Large intestine (tissue), 3 donors: ENCODE results near the gene THSD1. TPM values are rescaled to one million over a fixed set of nuclear protein-coding genes. Genes with fewer than 3 reads are reported as not detected.

ENCODE experiments used
- DNase-seq, 2 donors: peaks; one replicate each; pipeline versions ENCODE4 v3.0.0 to v3.0.0-alpha.2; 2013
- H3K27ac ChIP-seq: one replicate; pipeline ENCODE4 v1.5.1; 2013; ENCODE audit warnings: low read length
- H3K27me3 ChIP-seq: 2 replicates; pipeline ENCODE4 v1.6.1; 2013; ENCODE audit warnings: low read length; ENCODE audit not compliant: control insufficient read depth, insufficient read depth
- H3K36me3 ChIP-seq: 2 replicates; pipeline ENCODE4 v1.6.1; 2013; ENCODE audit warnings: low read length; ENCODE audit not compliant: control insufficient read depth, insufficient read depth
- H3K4me1 ChIP-seq: one replicate; pipeline ENCODE4 v1.6.1; 2013; ENCODE audit warnings: low read length; ENCODE audit not compliant: control insufficient read depth, insufficient read depth
- H3K4me3 ChIP-seq: one replicate; pipeline ENCODE4 v1.5.1; 2013; ENCODE audit warnings: low read length
- H3K9me3 ChIP-seq: one replicate; pipeline ENCODE4 v1.6.1; 2013; ENCODE audit warnings: mild to moderate bottlenecking, low read depth, low read length, moderate library complexity; ENCODE audit not compliant: control insufficient read depth
- WGBS: methylation state at CpG from one replicate; pipeline ENCODE4 v1.1.5; 2013; ENCODE audit warnings: low lambda C conversion rate; ENCODE audit not compliant: insufficient coverage; 5-methylcytosine and 5-hydroxymethylcytosine counted together
- polyA plus RNA-seq: library from polyadenylated mRNA; unstranded; fragments of 120-200 nt; gene quantifications from one replicate; pipeline ENCODE4 v1.2.1, GENCODE V29; 2013

Gene THSD1
- polyA plus RNA-seq, 1 donor, result 4.9 TPM

DNA sequence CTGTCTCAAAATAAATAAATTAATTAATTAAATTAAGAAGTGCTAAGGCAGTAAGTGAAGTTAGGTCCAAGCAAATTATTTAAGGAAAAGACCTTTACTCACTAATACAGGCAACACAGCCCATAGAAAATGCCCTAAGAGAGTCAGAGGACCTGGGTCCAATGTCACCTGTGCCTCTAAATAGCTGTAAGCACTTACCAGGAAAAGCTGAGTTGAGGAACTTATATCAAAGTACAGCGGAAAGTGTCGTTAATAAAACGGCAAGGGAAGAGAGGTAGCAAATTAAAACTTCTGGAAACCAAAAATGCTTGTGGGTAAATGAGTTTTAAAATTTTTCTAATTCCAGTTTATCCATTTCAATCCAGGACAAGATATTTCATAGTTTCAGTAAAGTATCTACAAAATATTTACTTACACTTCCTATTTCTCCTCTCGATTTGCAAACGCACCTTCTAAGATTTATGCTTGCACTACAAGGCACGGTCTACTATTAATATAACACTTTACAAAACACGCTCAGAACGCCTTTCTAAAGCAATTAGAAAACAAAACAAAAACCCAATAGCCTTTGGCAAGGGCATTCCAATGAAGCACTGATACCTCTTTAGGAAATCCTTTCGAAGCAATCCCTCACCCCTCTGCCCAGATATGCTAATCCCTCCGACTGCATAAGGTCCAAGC, 43.5 kb upstream of the THSD1 start:
- H3K9me3 ChIP-seq, result no peaks in the 10 kb centered on the region
- H3K36me3 ChIP-seq, result no peaks in the 10 kb centered on the region
- 0% methylated on average over 1 of the region's 10 CpGs for WGBS
- H3K27ac ChIP-seq, result peak overlapping the region; percentile 94
- peak in 1 of 2 donors; percentile 71 for DNase-seq
- H3K4me3 ChIP-seq, result peak overlapping the region; percentile 93
- H3K4me1 ChIP-seq, result peaks cover 8% of the 10 kb centered on the region
- no peaks in the 10 kb centered on the region for H3K27me3 ChIP-seq

DNA sequence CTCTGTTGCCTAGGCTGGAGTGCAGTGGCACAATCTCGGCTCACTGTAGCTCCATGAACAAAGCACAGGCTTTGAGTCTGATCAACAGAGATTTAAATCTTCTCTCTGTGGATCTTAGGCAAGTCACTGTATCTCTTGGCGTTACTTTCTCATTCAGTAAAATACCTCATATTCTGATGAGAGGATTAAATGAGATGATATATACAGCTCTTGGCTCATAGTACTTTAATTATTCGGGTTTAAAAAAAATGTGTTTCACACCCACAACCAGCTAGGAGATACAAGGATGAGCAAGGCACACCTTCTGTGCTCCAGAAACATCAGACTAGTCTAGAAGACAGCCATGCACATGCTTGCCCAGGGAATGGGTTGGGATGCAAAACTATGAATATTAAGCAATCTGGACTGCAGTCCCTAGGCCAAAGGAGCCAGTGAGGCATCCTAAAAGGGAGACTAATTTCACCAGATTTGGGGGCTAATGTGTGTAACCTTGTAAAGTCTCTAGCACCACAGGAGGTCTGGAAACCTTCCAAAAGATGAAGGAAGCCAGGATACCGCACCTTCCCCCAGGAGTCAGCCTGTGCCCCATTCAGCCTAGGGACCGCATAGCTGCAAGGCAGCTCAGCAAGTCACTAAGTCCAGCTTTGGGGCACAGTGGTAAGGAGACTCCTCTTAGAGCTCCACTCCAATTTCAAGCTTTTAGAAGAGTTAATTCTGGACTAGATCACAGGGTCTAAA, 42.0 kb upstream of the THSD1 start:
- no CpG with 5 or more reads among the region's 5 CpGs for WGBS
- H3K4me3 ChIP-seq, result no peak overlapping the region
- no peak overlapping the region for H3K27ac ChIP-seq
- no peaks in the 10 kb centered on the region for H3K27me3 ChIP-seq
- H3K4me1 ChIP-seq, result peaks cover 8% of the 10 kb centered on the region
- no peaks in the 10 kb centered on the region for H3K36me3 ChIP-seq
- DNase-seq, result peak in 1 of 2 donors; percentile 6
- H3K9me3 ChIP-seq, result no peaks in the 10 kb centered on the region

GRCh38 chr13:52447354-52447753, 41.4 kb upstream of the THSD1 start:
- Histone ChIP-seq H3K27me3 (no peaks in the 10 kb centered on the region), H3K36me3 (no peaks in the 10 kb centered on the region), H3K27ac (no peak overlapping the region), H3K9me3 (no peaks in the 10 kb centered on the region), H3K4me1 (peaks cover 8% of the 10 kb centered on the region), H3K4me3 (no peak overlapping the region)
- DNase-seq, result no peak
- no CpG with 5 or more reads among the region's 2 CpGs for WGBS

DNA sequence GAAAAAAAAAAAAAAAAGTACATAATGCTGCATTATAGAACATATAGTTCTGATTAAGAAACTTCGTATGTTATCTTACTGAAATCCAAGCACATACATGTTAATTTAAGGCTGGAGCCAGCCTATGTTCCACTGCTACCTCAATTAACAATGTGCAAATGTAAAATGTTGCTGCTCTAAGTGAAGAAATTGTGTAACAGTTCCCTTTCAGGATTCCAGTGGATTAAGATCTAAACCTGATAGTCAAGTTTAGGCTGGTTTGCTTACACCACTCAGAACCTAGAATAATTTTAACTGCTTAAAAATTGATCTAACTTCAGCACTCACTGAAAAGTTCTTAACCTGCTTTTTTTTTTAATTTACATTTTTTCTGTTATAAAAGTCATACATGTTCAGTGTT, 40.3 kb upstream of the THSD1 start:
- no peak for DNase-seq
- Histone ChIP-seq H3K27ac (no peak overlapping the region), H3K4me3 (no peak overlapping the region), H3K27me3 (no peaks in the 10 kb centered on the region), H3K4me1 (peaks cover 8% of the 10 kb centered on the region), H3K36me3 (peaks cover 7% of the 10 kb centered on the region), H3K9me3 (no peaks in the 10 kb centered on the region)
- no CpG with 5 or more reads among the region's 1 CpG for WGBS

GRCh38 chr13:52432456-52432855, 26.5 kb upstream of the THSD1 start:
- Histone ChIP-seq H3K4me3 (no peak overlapping the region), H3K4me1 (no peaks in the 10 kb centered on the region), H3K27ac (no peak overlapping the region), H3K36me3 (peaks cover 59% of the 10 kb centered on the region), H3K9me3 (no peaks in the 10 kb centered on the region), H3K27me3 (no peaks in the 10 kb centered on the region)
- DNase-seq, result no peak
- no CpG with 5 or more reads among the region's 2 CpGs for WGBS

- Histone ChIP-seq H3K4me1 (no peaks in the 10 kb centered on the region), H3K27ac (no peak overlapping the region), H3K9me3 (no peaks in the 10 kb centered on the region), H3K36me3 (peaks cover 49% of the 10 kb centered on the region), H3K27me3 (no peaks in the 10 kb centered on the region), H3K4me3 (no peak overlapping the region)
- DNase-seq, result peak in 1 of 2 donors; percentile 26
- no CpG with 5 or more reads among the region's 2 CpGs for WGBS
Observed at GRCh38 chr13:52428295-52428694, 22.3 kb upstream of the THSD1 start.

GRCh38 chr13:52421216-52421615, 15.2 kb upstream of the THSD1 start:
- Histone ChIP-seq H3K4me1 (no peaks in the 10 kb centered on the region), H3K4me3 (no peak overlapping the region), H3K27me3 (no peaks in the 10 kb centered on the region), H3K27ac (no peak overlapping the region), H3K9me3 (no peaks in the 10 kb centered on the region), H3K36me3 (peaks cover 55% of the 10 kb centered on the region)
- WGBS, result no CpG with 5 or more reads among the region's 3 CpGs
- no peak for DNase-seq

GRCh38 chr13:52419080-52419479, 13.1 kb upstream of the THSD1 start:
- DNase-seq, result no peak
- peaks cover 56% of the 10 kb centered on the region for H3K36me3 ChIP-seq
- no CpG with 5 or more reads among the region's 1 CpG for WGBS

DNA sequence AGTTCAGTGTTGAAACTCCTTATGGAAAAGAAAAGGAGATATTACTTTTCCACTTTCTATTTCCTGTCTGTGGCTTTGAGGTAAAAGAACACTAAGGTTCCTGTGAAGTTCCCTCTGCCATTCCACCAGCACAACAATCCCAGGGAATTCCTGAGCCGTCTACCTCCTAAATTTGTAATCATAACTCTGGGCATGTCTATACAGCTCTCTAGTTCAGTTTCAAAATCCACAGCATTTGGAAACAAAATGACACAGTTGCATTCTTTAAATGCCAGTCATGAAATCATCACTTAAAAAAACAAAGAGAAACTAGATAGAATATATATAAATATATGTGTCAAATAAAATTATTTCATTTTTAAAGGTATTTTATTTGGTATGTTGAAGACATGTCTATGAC, 9.0 kb upstream of the THSD1 start:
- Histone ChIP-seq H3K27ac (no peak overlapping the region), H3K4me1 (peaks cover 4% of the 10 kb centered on the region), H3K4me3 (no peak overlapping the region), H3K27me3 (no peaks in the 10 kb centered on the region), H3K9me3 (no peaks in the 10 kb centered on the region), H3K36me3 (peaks cover 43% of the 10 kb centered on the region)
- DNase-seq, result no peak
- WGBS, result no CpG with 5 or more reads among the region's 1 CpG

More at GRCh38 chr13:52419080-52419479, 13.1 kb upstream of the THSD1 start:
- H3K4me1 ChIP-seq, result no peaks in the 10 kb centered on the region
- no peak overlapping the region for H3K4me3 ChIP-seq
- H3K27me3 ChIP-seq, result no peaks in the 10 kb centered on the region
- H3K9me3 ChIP-seq, result no peaks in the 10 kb centered on the region
- no peak overlapping the region for H3K27ac ChIP-seq

DNA sequence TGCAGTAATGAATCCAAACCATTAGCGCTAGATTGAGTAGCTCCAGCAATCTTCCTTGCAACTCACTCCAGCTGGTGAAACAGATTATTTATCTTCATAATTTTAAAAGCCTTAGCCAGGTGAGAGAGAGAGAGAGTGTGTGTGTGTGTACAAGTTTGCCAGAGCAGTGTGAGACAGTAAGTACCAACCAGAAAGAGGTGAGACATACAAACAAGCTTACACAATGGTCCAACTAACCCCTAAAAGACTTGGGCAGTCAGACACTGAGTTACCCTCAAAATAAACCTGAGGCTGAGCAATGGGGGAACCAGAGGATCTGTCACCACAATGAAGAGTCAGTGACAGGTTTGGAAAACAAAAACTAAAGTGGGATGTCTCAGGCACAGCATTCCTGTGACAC, 8.1 kb upstream of the THSD1 start:
- Histone ChIP-seq H3K27me3 (no peaks in the 10 kb centered on the region), H3K27ac (no peak overlapping the region), H3K4me1 (peaks cover 4% of the 10 kb centered on the region), H3K9me3 (no peaks in the 10 kb centered on the region), H3K4me3 (no peak overlapping the region), H3K36me3 (peaks cover 41% of the 10 kb centered on the region)
- WGBS, result no CpG with 5 or more reads among the region's 1 CpG
- no peak for DNase-seq
